HEK293 (cell line): ENCODE measurements around the gene LSM7.

Experiments used
- CTCF ChIA-PET: fragments of 350-600 bp; formaldehyde crosslinking; extraction: SDS; loops from one replicate; lab custom pipeline; 2021; ENCODE audit warnings: antibody characterized with exemption; lab: Yijun Ruan, JAX
- POLR2A ChIA-PET: fragments of 300-600 bp; formaldehyde crosslinking; extraction: SDS; loops from one replicate; lab custom pipeline; 2020; ENCODE audit warnings: antibody characterized with exemption, inconsistent platforms; lab: Yijun Ruan, JAX
- H3K27ac ChIP-seq: fragments of 200-500 bp; sonication (Bioruptor generic); 2 replicates; pipeline ENCODE4 v1.5.1; 2014; ENCODE audit warnings: low read depth, low read length, control low read depth, inconsistent platforms; ENCODE audit errors: extremely low read depth
- H3K36me3 ChIP-seq, 2 experiments: fragments of 200-500 bp in 1 of 2; sonication (Bioruptor generic) in 1 of 2; 1 replicate in 1 of 2; 2 replicates in 1 of 2; pipeline ENCODE4 v1.5.1; 2014 to 2017; ENCODE audit warnings: inconsistent platforms in 2 of 2, low read length in 2 of 2; ENCODE audit not compliant: control insufficient read depth in 2 of 2, insufficient read depth in 1 of 2
- H3K4me1 ChIP-seq: fragments of 200-500 bp; sonication (Bioruptor generic); 2 replicates; pipeline ENCODE4 v1.5.1; 2014; ENCODE audit warnings: mild to moderate bottlenecking, low read length, inconsistent platforms; ENCODE audit not compliant: control insufficient read depth, insufficient read depth
- H3K4me3 ChIP-seq: 2 replicates; pipeline ENCODE4 v1.5.1; 2011; ENCODE audit warnings: low read depth, mild to moderate bottlenecking, control low read depth, low read length, moderate library complexity
- H3K9me3 ChIP-seq: fragments of 200-500 bp; sonication (Bioruptor generic); 2 replicates; pipeline ENCODE4 v1.5.1; 2014; ENCODE audit warnings: low read depth, low read length, inconsistent platforms; ENCODE audit not compliant: control insufficient read depth, insufficient read depth
- GLIS2 ChIP-seq: fragments of 450-650 bp; formaldehyde crosslinking; IDR thresholded peaks from 2 replicates; pipeline ENCODE4 v1.5.1; 2016; ENCODE audit warnings: missing biosample characterization, missing genetic modification characterization
- HOXA7 ChIP-seq: sonication (generic); formaldehyde crosslinking; IDR thresholded peaks from 2 replicates; pipeline ENCODE4 v1.8.1; 2022; ENCODE audit warnings: missing genetic modification reagents, borderline replicate concordance
- INSM2 ChIP-seq: fragments of 450-650 bp; formaldehyde crosslinking; IDR thresholded peaks from 2 replicates; pipeline ENCODE4 v1.5.1; 2016; ENCODE audit warnings: missing biosample characterization, missing genetic modification characterization
- MZF1 ChIP-seq: fragments of 450-650 bp; formaldehyde crosslinking; IDR thresholded peaks from 2 replicates; pipeline ENCODE4 v1.5.1; 2017; ENCODE audit warnings: missing biosample characterization, missing genetic modification characterization, borderline replicate concordance
- PRDM1 ChIP-seq: fragments of 450-650 bp; formaldehyde crosslinking; IDR thresholded peaks from 2 replicates; pipeline ENCODE4; 2016; ENCODE audit warnings: missing biosample characterization, missing genetic modification characterization
- SP3 ChIP-seq: fragments of 450-650 bp; formaldehyde crosslinking; IDR thresholded peaks from 2 replicates; pipeline ENCODE4 v1.5.1; 2016; ENCODE audit warnings: missing biosample characterization, missing genetic modification characterization
- ZBTB20 ChIP-seq: fragments of 450-650 bp; formaldehyde crosslinking; IDR thresholded peaks from 2 replicates; pipeline ENCODE4 v1.5.1; 2016; ENCODE audit warnings: missing biosample characterization, missing genetic modification characterization
- ZBTB48 ChIP-seq: fragments of 450-650 bp; formaldehyde crosslinking; IDR thresholded peaks from 2 replicates; pipeline ENCODE4 v1.5.1; 2016; ENCODE audit warnings: missing biosample characterization, missing genetic modification characterization
- ZBTB8A ChIP-seq: fragments of 450-650 bp; formaldehyde crosslinking; IDR thresholded peaks from 2 replicates; pipeline ENCODE4 v1.5.1; 2016; ENCODE audit warnings: missing biosample characterization, missing genetic modification characterization
- ZIC2 ChIP-seq: fragments of 450-650 bp; formaldehyde crosslinking; IDR thresholded peaks from 2 replicates; pipeline ENCODE4 v1.5.1; 2016; ENCODE audit warnings: missing biosample characterization, missing genetic modification characterization
- ZNF155 ChIP-seq: fragments of 450-650 bp; formaldehyde crosslinking; IDR thresholded peaks from 2 replicates; pipeline ENCODE4 v1.5.1; 2016; ENCODE audit warnings: missing biosample characterization, missing genetic modification characterization
- ZNF23 ChIP-seq: fragments of 450-650 bp; formaldehyde crosslinking; IDR thresholded peaks from 2 replicates; pipeline ENCODE4 v1.5.1; 2016; ENCODE audit warnings: missing biosample characterization, missing genetic modification characterization, borderline replicate concordance
- ZNF311 ChIP-seq: fragments of 450-650 bp; formaldehyde crosslinking; IDR thresholded peaks from 2 replicates; pipeline ENCODE4 v1.5.1; 2017; ENCODE audit warnings: missing biosample characterization, missing genetic modification characterization, borderline replicate concordance
- ZNF341 ChIP-seq: fragments of 450-650 bp; formaldehyde crosslinking; IDR thresholded peaks from 2 replicates; pipeline ENCODE4; 2016; ENCODE audit warnings: low read depth, missing biosample characterization, missing genetic modification characterization
- ZNF391 ChIP-seq: fragments of 450-650 bp; formaldehyde crosslinking; IDR thresholded peaks from 2 replicates; pipeline ENCODE4 v1.5.1; 2016; ENCODE audit warnings: low read depth, missing biosample characterization, missing genetic modification characterization, borderline replicate concordance
- ZNF530 ChIP-seq: fragments of 450-650 bp; formaldehyde crosslinking; IDR thresholded peaks from 2 replicates; pipeline ENCODE4 v1.5.1; 2016; ENCODE audit warnings: low read depth, missing biosample characterization, missing genetic modification characterization
- ZNF548 ChIP-seq: fragments of 450-650 bp; formaldehyde crosslinking; IDR thresholded peaks from 2 replicates; pipeline ENCODE4 v1.5.1; 2016; ENCODE audit warnings: missing biosample characterization, missing genetic modification characterization
- ZNF596 ChIP-seq: fragments of 450-650 bp; IDR thresholded peaks from 2 replicates; pipeline ENCODE4 v1.5.0; 2018; ENCODE audit warnings: missing biosample characterization, mild to moderate bottlenecking, missing genetic modification characterization, moderate library complexity
- ZNF629 ChIP-seq: fragments of 450-650 bp; formaldehyde crosslinking; IDR thresholded peaks from 2 replicates; pipeline ENCODE4 v1.5.1; 2017; ENCODE audit warnings: missing biosample characterization, missing genetic modification characterization
- ZXDB ChIP-seq: fragments of 450-650 bp; formaldehyde crosslinking; IDR thresholded peaks from 2 replicates; pipeline ENCODE4 v1.5.1; 2016; ENCODE audit warnings: missing biosample characterization, missing genetic modification characterization
- TF ChIP-seq, protein P1 (sequence below): fragments of 450-650 bp; formaldehyde crosslinking; IDR thresholded peaks from 2 replicates; pipeline ENCODE4 v1.5.1; 2017; ENCODE audit warnings: missing biosample characterization, missing genetic modification characterization

Gene LSM7

GRCh38 chr19:2296141-2296540 is 32.2 kb downstream of the LSM7 start (continued):
- TF ChIP-seq, protein P1, sequence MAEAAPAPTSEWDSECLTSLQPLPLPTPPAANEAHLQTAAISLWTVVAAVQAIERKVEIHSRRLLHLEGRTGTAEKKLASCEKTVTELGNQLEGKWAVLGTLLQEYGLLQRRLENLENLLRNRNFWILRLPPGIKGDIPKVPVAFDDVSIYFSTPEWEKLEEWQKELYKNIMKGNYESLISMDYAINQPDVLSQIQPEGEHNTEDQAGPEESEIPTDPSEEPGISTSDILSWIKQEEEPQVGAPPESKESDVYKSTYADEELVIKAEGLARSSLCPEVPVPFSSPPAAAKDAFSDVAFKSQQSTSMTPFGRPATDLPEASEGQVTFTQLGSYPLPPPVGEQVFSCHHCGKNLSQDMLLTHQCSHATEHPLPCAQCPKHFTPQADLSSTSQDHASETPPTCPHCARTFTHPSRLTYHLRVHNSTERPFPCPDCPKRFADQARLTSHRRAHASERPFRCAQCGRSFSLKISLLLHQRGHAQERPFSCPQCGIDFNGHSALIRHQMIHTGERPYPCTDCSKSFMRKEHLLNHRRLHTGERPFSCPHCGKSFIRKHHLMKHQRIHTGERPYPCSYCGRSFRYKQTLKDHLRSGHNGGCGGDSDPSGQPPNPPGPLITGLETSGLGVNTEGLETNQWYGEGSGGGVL (tag by site-specific recombination), result no peak
- TF ChIP-seq INSM2, result no peak
- no peak for TF ChIP-seq SP3 (tag by site-specific recombination)
- no peak for TF ChIP-seq ZIC2 (tag by site-specific recombination)
- TF ChIP-seq, all 188 proteins: peak for 0

DNA sequence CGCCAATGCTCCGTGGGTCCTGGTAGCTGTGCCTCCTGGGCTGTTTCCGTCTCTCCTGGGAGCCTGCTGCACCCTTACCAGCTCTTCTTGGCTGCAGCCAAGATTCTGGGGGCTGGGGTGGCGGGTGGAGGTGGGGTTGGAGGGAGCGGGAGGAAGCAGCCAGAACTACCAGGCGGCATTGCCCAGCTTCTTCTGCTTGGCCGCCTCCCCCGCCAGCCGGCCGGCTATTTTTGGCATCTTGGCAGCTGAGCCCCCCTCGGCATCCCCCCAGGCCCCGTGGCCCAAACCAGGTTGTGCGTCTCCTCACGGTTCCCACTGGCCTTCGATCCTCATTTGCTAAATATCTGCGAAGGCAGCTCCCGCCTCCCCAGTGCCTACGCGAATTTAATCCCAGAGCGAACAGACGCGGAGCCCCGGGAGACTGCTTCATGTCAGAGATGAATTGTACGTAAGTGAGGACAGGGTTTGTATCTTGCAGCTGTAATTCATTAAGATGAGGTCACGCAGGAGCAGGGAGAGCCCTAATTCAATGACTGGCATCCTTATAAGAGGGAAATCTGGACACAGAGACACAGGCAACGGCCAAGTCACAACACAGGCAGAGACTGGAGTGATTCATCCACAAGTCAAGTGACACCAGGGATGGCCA is 33.6 kb downstream of the LSM7 start:
- H3K9me3 ChIP-seq, result no peaks in the 10 kb centered on the region
- no peaks in the 10 kb centered on the region for H3K36me3 ChIP-seq
- no peak overlapping the region for H3K4me3 ChIP-seq
- ChIA-PET CTCF (interaction anchor here (0.6 to 1.0 kb wide), 2 partner anchors 70 to 330 kb away, joined by 3 to 4 read pairs; no protein-coding TSS in a partner anchor), POLR2A (interaction anchor here (0.6 kb wide), 2 partner anchors 70 to 398 kb away, joined by 3 to 4 read pairs; no protein-coding TSS in a partner anchor)
- TF ChIP-seq ZBTB20 (tag by site-specific recombination), result no peak
- no peak for TF ChIP-seq ZNF548 (tag by site-specific recombination)
- no peak for TF ChIP-seq PRDM1 (tag by site-specific recombination)
- no peak for TF ChIP-seq ZNF155 (tag by site-specific recombination)
- 0 out of 2 replicates have a peak, but pooled peaks have one; percentile 8 for TF ChIP-seq ZNF341 (tag by site-specific recombination)
- no peak for TF ChIP-seq ZBTB48 (tag by site-specific recombination)
- 0 out of 2 replicates have a peak, but pooled peaks have one; percentile 23 for TF ChIP-seq ZNF629
- TF ChIP-seq MZF1 (tag by site-specific recombination), result no peak
- no peak overlapping the region for H3K27ac ChIP-seq
- no peaks in the 10 kb centered on the region for H3K4me1 ChIP-seq

- Histone ChIP-seq H3K4me3 (no peak overlapping the region), H3K9me3 (no peaks in the 10 kb centered on the region), H3K27ac (no peak overlapping the region), H3K36me3 (no peaks in the 10 kb centered on the region), H3K4me1 (no peaks in the 10 kb centered on the region)
- ChIA-PET CTCF (interaction anchor here (0.7 to 1.3 kb wide), 3 partner anchors 17 to 56 kb away, joined by 4 to 5 read pairs (median 4); no protein-coding TSS in a partner anchor), POLR2A (no interaction called here)
- TF ChIP-seq ZBTB8A (tag by site-specific recombination) (no peak), ZNF391 (tag by site-specific recombination) (no peak), ZNF311 (tag by site-specific recombination) (no peak), ZNF530 (tag by site-specific recombination) (no peak), ZNF596 (tag by site-specific recombination) (no peak), GLIS2 (tag by site-specific recombination) (no peak), ZXDB (no peak), HOXA7 (CRISPR knock-in tag) (no peak), ZNF23 (tag by site-specific recombination) (no peak)
Measured at GRCh38 chr19:2291185-2291751, 37.1 kb downstream of the LSM7 start.
